ENCODE results near the gene RNF220. TPM values are rescaled to one million over a fixed set of nuclear protein-coding genes. Genes with fewer than 3 reads are reported as not detected.

The RNF220 gene
- total and polyA plus RNA-seq, 2 donors from 2014 or later = 66.9 to 69.0 TPM

GRCh38 chr1:44609768-44610526, 204.9 kb downstream of the RNF220 start:
- Histone ChIP-seq H3K9ac (ENCODE audit: low read length in 3 of 3) (no peak overlapping the region), H3K4me3 (ENCODE audit: low read length in 3 of 3) (no peak overlapping the region), H3K9me3 (ENCODE audit: control insufficient read depth in 2 of 3, insufficient read depth in 1 of 3, low read length in 3 of 3) (no peaks in the 10 kb centered on the region), H3K27me3 (ENCODE audit: control insufficient read depth, insufficient read depth, low read length) (peaks cover 4% of the 10 kb centered on the region), H3K36me3 (ENCODE audit: control insufficient read depth in 2 of 3, insufficient read depth in 3 of 3, low read length in 3 of 3) (no peaks in the 10 kb centered on the region), H3K27ac (ENCODE audit: low read depth in 2 of 2, low read length in 2 of 2) (no peak overlapping the region), H3K4me1 (ENCODE audit: control insufficient read depth in 2 of 3, insufficient read depth in 2 of 3, low read depth in 1 of 3, low read length in 3 of 3) (no peaks in the 10 kb centered on the region)
- intact Hi-C loops (cut with DNase I) = no loop called here
- FAIRE-seq (no peak), DNase-seq (peak in 1 of 5 donors; percentile 64)
- no peak for TF ChIP-seq CTCF (IDR thresholded peaks at IDR 0.05; ENCODE audit: borderline replicate concordance, extremely low read depth, insufficient read depth)

- Histone ChIP-seq H3K27ac (ENCODE audit: low read depth in 2 of 2, low read length in 2 of 2) (no peak overlapping the region), H3K36me3 (ENCODE audit: control insufficient read depth in 2 of 3, insufficient read depth in 3 of 3, low read length in 3 of 3) (no peaks in the 10 kb centered on the region), H3K9ac (ENCODE audit: low read length in 3 of 3) (no peak overlapping the region), H3K9me3 (ENCODE audit: control insufficient read depth in 2 of 3, insufficient read depth in 1 of 3, low read length in 3 of 3) (no peaks in the 10 kb centered on the region), H3K4me1 (ENCODE audit: control insufficient read depth in 2 of 3, insufficient read depth in 2 of 3, low read depth in 1 of 3, low read length in 3 of 3) (no peaks in the 10 kb centered on the region), H3K27me3 (ENCODE audit: control insufficient read depth, insufficient read depth, low read length) (peaks cover 7% of the 10 kb centered on the region), H3K4me3 (ENCODE audit: low read length in 3 of 3) (no peak overlapping the region)
- DNase-seq = peak in 3 of 5 donors; percentile 56 to 66 (median 59)
- intact Hi-C loops (cut with DNase I) = no loop called here
- no peak for TF ChIP-seq CTCF (IDR thresholded peaks at IDR 0.05; ENCODE audit: borderline replicate concordance, extremely low read depth, insufficient read depth)
- no peak for FAIRE-seq
These were observed 205.6 kb downstream of the RNF220 start for GRCh38 chr1:44610527-44611148.

- TF ChIP-seq CTCF (IDR thresholded peaks at IDR 0.05; ENCODE audit: borderline replicate concordance, extremely low read depth, insufficient read depth) = no peak
- DNase-seq (no peak), FAIRE-seq (no peak)
- no peak overlapping the region for H3K9ac ChIP-seq (ENCODE audit: low read length in 3 of 3)
- H3K4me3 ChIP-seq (ENCODE audit: low read length in 3 of 3) = no peak overlapping the region
- no peaks in the 10 kb centered on the region for H3K9me3 ChIP-seq (ENCODE audit: control insufficient read depth in 2 of 3, insufficient read depth in 1 of 3, low read length in 3 of 3)
- no peaks in the 10 kb centered on the region for H3K36me3 ChIP-seq (ENCODE audit: control insufficient read depth in 2 of 3, insufficient read depth in 3 of 3, low read length in 3 of 3)
- H3K27ac ChIP-seq (ENCODE audit: low read depth in 2 of 2, low read length in 2 of 2) = no peak overlapping the region
- intact Hi-C loops (cut with DNase I) = no loop called here
- no peaks in the 10 kb centered on the region for H3K4me1 ChIP-seq (ENCODE audit: control insufficient read depth in 2 of 3, insufficient read depth in 2 of 3, low read depth in 1 of 3, low read length in 3 of 3)
- H3K27me3 ChIP-seq (ENCODE audit: control insufficient read depth, insufficient read depth, low read length) = peaks cover 13% of the 10 kb centered on the region
These were observed 206.4 kb downstream of the RNF220 start for GRCh38 chr1:44611419-44611818.

Measured in kidney (tissue), 14 donors.